Measurements from ENCODE around the gene CLDN1. TPM values are rescaled to one million over a fixed set of nuclear protein-coding genes. Genes with fewer than 3 reads are reported as not detected.

Gene CLDN1
- total RNA-seq, 1 experiment from 2014 or later: 1.0 TPM

GRCh38 chr3:190326361-190326760 lies 4.1 kb upstream of the CLDN1 start:
- Histone ChIP-seq H3K23ac (ENCODE audit: insufficient read length, low read depth, low read length) (no peak overlapping the region), H4K5ac (ENCODE audit: insufficient read length, low read depth, low read length) (no peak overlapping the region), H3T11ph (ENCODE audit: low read length) (no peak overlapping the region), H3K18ac (ENCODE audit: insufficient read length, low read depth, low read length) (no peak overlapping the region), H3K4me1 (ENCODE audit: insufficient read depth, low read length) (peaks cover 6% of the 10 kb centered on the region), H2BK120ac (ENCODE audit: low read depth, low read length, poor library complexity, severe bottlenecking) (no peak overlapping the region), H3K56ac (ENCODE audit: insufficient read length, low read depth, low read length) (no peak overlapping the region), H3K9ac (ENCODE audit: extremely low read depth, insufficient read length, low read length) (no peak overlapping the region), H4K8ac (replicated peaks; ENCODE audit: insufficient read length, low read depth, low read length) (no peak overlapping the region), H2BK20ac (ENCODE audit: low read depth, low read length, poor library complexity, severe bottlenecking) (no peak overlapping the region), H4K20me1 (ENCODE audit: control insufficient read depth, insufficient read depth, insufficient read length) (no peaks in the 10 kb centered on the region), H3K27ac (ENCODE audit: insufficient read length, low read depth, low read length) (no peak overlapping the region), H3K79me2 (ENCODE audit: insufficient read depth, low read length) (no peaks in the 10 kb centered on the region), H3K23me2 (ENCODE audit: insufficient read length, low read depth, low read length, poor library complexity, severe bottlenecking) (peaks cover 8% of the 10 kb centered on the region), H4K91ac (ENCODE audit: insufficient read length, low read depth, low read length) (no peak overlapping the region), H2BK12ac (ENCODE audit: insufficient read length, low read depth, low read length) (no peak overlapping the region), H2BK15ac (ENCODE audit: low read depth, low read length) (no peak overlapping the region), H3K4ac (ENCODE audit: low read depth, low read length) (no peak overlapping the region), H2AFZ (ENCODE audit: low read length) (no peak overlapping the region), H3K27me3 (ENCODE audit: insufficient read depth, low read length) (no peaks in the 10 kb centered on the region), H3K9me3 (ENCODE audit: control insufficient read depth, low read depth, low read length) (no peaks in the 10 kb centered on the region), H3K79me1 (ENCODE audit: insufficient read depth, low read depth, low read length, poor library complexity, severe bottlenecking) (no peaks in the 10 kb centered on the region), H2AK5ac (ENCODE audit: insufficient read length, low read length) (no peak overlapping the region), H3K14ac (ENCODE audit: insufficient read depth, low read length) (no peak overlapping the region), H3K4me2 (ENCODE audit: insufficient read depth, insufficient read length, low read length) (no peak overlapping the region), H2BK5ac (ENCODE audit: insufficient read length, low read length) (no peak overlapping the region)
- H3K4me3 Mint-ChIP-seq: no peak overlapping the region
- H3K27me3 Mint-ChIP-seq (ENCODE audit: low read depth): peaks cover 14% of the 10 kb centered on the region
- no peak for TF ChIP-seq CTCF (conservative IDR thresholded peaks at IDR 0.05)
- no CpG with 5 or more reads among the region's 4 CpGs for WGBS (ENCODE audit: extremely low coverage, insufficient read length, low lambda C conversion rate)
- no peak for DNase-seq
- no peaks in the 10 kb centered on the region for H3K36me3 Mint-ChIP-seq (ENCODE audit: insufficient read depth in 1 of 3, low read depth in 3 of 3)
- H3K27ac Mint-ChIP-seq: no peak overlapping the region
- H3K9me3 Mint-ChIP-seq: no peaks in the 10 kb centered on the region
- peaks cover 24 to 29% of the 10 kb centered on the region in 2 experiments for H3K4me1 Mint-ChIP-seq

Data from H9 (cell line).